GM23338 (cell line): ENCODE data around the gene GSTM1. TPM values are rescaled to one million over a fixed set of nuclear protein-coding genes. Genes with fewer than 3 reads are reported as not detected.

Experiments used
- ATAC-seq: fragments of 200-7000 bp; cut with Tn5 transposase; 3 replicates; pipeline ENCODE4 v1.9.1; 2020
- DNase-seq: peaks from one replicate; pipeline ENCODE4 v3.0.0-alpha.2; 2015; ENCODE audit warnings: low spot score
- H2AFZ ChIP-seq: fragments of 200-600 bp; sonication (generic); 2 replicates; pipeline ENCODE4 v1.8.0; 2016; ENCODE audit warnings: antibody characterized with exemption, mild to moderate bottlenecking, moderate library complexity
- H3F3A ChIP-seq: fragments of 200-600 bp; sonication (generic); replicated peaks from 2 replicates; pipeline ENCODE4 v1.8.0; 2017; ENCODE audit warnings: antibody characterized with exemption, mixed run types, low read depth
- H3K27ac ChIP-seq: fragments of 200-600 bp; sonication (generic); 2 replicates; pipeline ENCODE4 v1.6.1; 2016; ENCODE audit warnings: low read depth
- H3K27me3 ChIP-seq: fragments of 200-600 bp; sonication (generic); 2 replicates; pipeline ENCODE4 v1.8.0; 2016; ENCODE audit warnings: mild to moderate bottlenecking, mixed run types, moderate library complexity; ENCODE audit not compliant: insufficient read depth
- H3K36me3 ChIP-seq: fragments of 200-600 bp; sonication (generic); 2 replicates; pipeline ENCODE4 v1.8.0; 2016; ENCODE audit warnings: mild to moderate bottlenecking; ENCODE audit not compliant: insufficient read depth
- H3K4me1 ChIP-seq: fragments of 200-600 bp; sonication (generic); 2 replicates; pipeline ENCODE4 v1.8.0; 2016; ENCODE audit warnings: mild to moderate bottlenecking, moderate library complexity; ENCODE audit not compliant: insufficient read depth
- H3K4me2 ChIP-seq: fragments of 200-600 bp; sonication (generic); 2 replicates; pipeline ENCODE4 v1.7.1; 2017; ENCODE audit warnings: mixed run types
- H3K4me3 ChIP-seq: fragments of 200-600 bp; sonication (generic); 2 replicates; pipeline ENCODE4 v1.6.1; 2016; ENCODE audit warnings: mixed run types
- H3K79me2 ChIP-seq: fragments of 200-600 bp; sonication (generic); replicated peaks from 2 replicates; pipeline ENCODE4 v1.8.0; 2017; ENCODE audit warnings: mild to moderate bottlenecking; ENCODE audit not compliant: insufficient read depth
- H3K9me2 ChIP-seq: fragments of 200-600 bp; sonication (generic); 2 replicates; pipeline ENCODE4 v1.8.0; 2017; ENCODE audit not compliant: insufficient read depth
- H4K20me1 ChIP-seq: fragments of 200-600 bp; sonication (generic); replicated peaks from 2 replicates; pipeline ENCODE4 v1.8.0; 2017; ENCODE audit warnings: mild to moderate bottlenecking; ENCODE audit not compliant: insufficient read depth
- H3K27ac Mint-ChIP-seq: 2 replicates; pipeline ENCODE4 v1.8.0; 2020; ENCODE audit warnings: inconsistent platforms, mild to moderate bottlenecking, moderate library complexity, mixed read lengths
- H3K27me3 Mint-ChIP-seq: 3 replicates; pipeline ENCODE4 v1.8.0; 2022; ENCODE audit warnings: low read depth, mild to moderate bottlenecking, moderate library complexity, mixed read lengths, inconsistent platforms; ENCODE audit not compliant: insufficient read depth, poor library complexity
- H3K36me3 Mint-ChIP-seq: 3 replicates; pipeline ENCODE4 v1.8.0; 2021; ENCODE audit warnings: low read depth, mild to moderate bottlenecking, inconsistent platforms, moderate library complexity, mixed read lengths
- H3K4me1 Mint-ChIP-seq: 3 replicates; pipeline ENCODE4 v1.8.0; 2020; ENCODE audit warnings: mild to moderate bottlenecking, inconsistent platforms, mixed read lengths
- H3K4me3 Mint-ChIP-seq: 3 replicates; pipeline ENCODE4 v1.8.0; 2021; ENCODE audit warnings: moderate library complexity, mild to moderate bottlenecking, inconsistent platforms, mixed read lengths
- H3K9me3 Mint-ChIP-seq: 3 replicates; pipeline ENCODE4 v1.8.0; 2020; ENCODE audit warnings: moderate library complexity, mild to moderate bottlenecking, inconsistent platforms, mixed read lengths
- EZH2phosphoT487 ChIP-seq: fragments of 200-600 bp; sonication (generic); IDR thresholded peaks from one replicate; pipeline ENCODE4 v1.8.1; 2018; ENCODE audit warnings: antibody characterized with exemption; ENCODE audit not compliant: unreplicated experiment
- JUNB ChIP-seq: IDR thresholded peaks from one replicate; pipeline ENCODE4 v1.6.1; 2016; ENCODE audit warnings: antibody characterized with exemption; ENCODE audit not compliant: unreplicated experiment
- REST ChIP-seq: IDR thresholded peaks from one replicate; pipeline ENCODE4 v1.6.1; 2018; ENCODE audit warnings: antibody characterized with exemption; ENCODE audit not compliant: unreplicated experiment
- STAT1 ChIP-seq: IDR thresholded peaks from one replicate; pipeline ENCODE4 v1.6.1; 2016; ENCODE audit warnings: antibody characterized with exemption; ENCODE audit not compliant: unreplicated experiment
- ZNF331 ChIP-seq: fragments of 250-450 bp; sonication (Bioruptor Pico); IDR thresholded peaks from 2 replicates; pipeline ENCODE4 v1.5.0; 2020; ENCODE audit warnings: low read depth, mild to moderate bottlenecking, moderate library complexity
- ZNF462 ChIP-seq: fragments of 250-450 bp; sonication (Bioruptor Pico); IDR thresholded peaks from 2 replicates; pipeline ENCODE4 v1.5.0; 2020; ENCODE audit warnings: mild to moderate bottlenecking, moderate library complexity
- polyA plus RNA-seq: library from polyadenylated mRNA; unstranded; fragments of >200 nt; fragmentation: Nextera tagmentation; extraction: Ambion mirVana; gene quantifications from 2 replicates; pipeline ENCODE4 v1.2.1, GENCODE V29; 2016
- total RNA-seq: library from RNA; depleted of rRNA; stranded (reverse); fragments of >200 nt; shearing (Covaris generic); gene quantifications from 2 replicates; pipeline ENCODE4 v1.2.3, GENCODE V29; 2014
- TF ChIP-seq, protein P1 (sequence below): IDR thresholded peaks from 2 replicates; pipeline ENCODE4 v1.6.1; 2016; ENCODE audit warnings: antibody characterized with exemption

Gene GSTM1
- total and polyA plus RNA-seq, 2 experiments from 2014 or later, result not detected

- TF ChIP-seq, protein P1, sequence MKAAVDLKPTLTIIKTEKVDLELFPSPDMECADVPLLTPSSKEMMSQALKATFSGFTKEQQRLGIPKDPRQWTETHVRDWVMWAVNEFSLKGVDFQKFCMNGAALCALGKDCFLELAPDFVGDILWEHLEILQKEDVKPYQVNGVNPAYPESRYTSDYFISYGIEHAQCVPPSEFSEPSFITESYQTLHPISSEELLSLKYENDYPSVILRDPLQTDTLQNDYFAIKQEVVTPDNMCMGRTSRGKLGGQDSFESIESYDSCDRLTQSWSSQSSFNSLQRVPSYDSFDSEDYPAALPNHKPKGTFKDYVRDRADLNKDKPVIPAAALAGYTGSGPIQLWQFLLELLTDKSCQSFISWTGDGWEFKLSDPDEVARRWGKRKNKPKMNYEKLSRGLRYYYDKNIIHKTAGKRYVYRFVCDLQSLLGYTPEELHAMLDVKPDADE, result no peak
- TF ChIP-seq JUNB (no peak), ZNF462 (CRISPR knock-in tag) (no peak)
Measured at GRCh38 chr1:109713636-109714035, 26.0 kb downstream of the GSTM1 start (continued).

DNA sequence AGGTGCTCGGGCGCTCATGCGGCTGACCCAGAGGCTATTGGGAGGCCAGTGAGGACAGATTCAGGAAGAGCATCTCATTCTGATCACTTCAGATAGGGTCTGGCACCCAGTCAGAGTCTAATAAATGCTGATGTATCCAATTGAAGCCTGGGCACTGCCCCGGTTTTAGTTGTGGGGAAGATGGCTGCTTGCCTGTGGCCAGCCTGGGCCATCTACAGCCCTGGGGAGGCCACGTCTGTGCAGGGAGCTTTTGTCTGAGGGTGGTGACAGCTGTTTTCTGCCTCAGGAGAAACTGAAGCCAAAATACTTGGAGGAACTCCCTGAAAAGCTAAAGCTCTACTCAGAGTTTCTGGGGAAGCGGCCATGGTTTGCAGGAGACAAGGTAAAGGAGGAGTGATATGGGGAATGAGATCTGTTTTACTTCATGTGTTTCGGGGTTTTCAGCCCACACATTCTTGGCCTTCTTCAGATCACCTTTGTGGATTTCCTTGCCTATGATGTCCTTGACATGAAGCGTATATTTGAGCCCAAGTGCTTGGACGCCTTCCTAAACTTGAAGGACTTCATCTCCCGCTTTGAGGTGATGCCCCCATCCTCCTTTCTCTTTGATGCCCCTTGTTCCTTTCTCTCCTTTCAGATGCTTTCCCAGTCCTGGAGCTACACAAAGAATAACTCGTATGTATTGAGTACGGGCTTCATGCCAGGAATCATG is 27.2 kb downstream of the GSTM1 start:
- no peak overlapping the region for H3K4me3 ChIP-seq
- Mint-ChIP-seq H3K27me3 (peaks cover 3% of the 10 kb centered on the region), H3K4me1 (no peaks in the 10 kb centered on the region; the same call in 2 of the 3 replicates), H3K9me3 (no peaks in the 10 kb centered on the region; the same call in 2 of the 3 replicates), H3K27ac (no peak overlapping the region), H3K4me3 (no peak overlapping the region), H3K36me3 (no peaks in the 10 kb centered on the region)
- no peaks in the 10 kb centered on the region for H3K27me3 ChIP-seq
- no peak for DNase-seq
- no peaks in the 10 kb centered on the region for H3K9me2 ChIP-seq
- H3K4me1 ChIP-seq, result no peaks in the 10 kb centered on the region
- no peaks in the 10 kb centered on the region for H3K79me2 ChIP-seq
- H4K20me1 ChIP-seq, result no peaks in the 10 kb centered on the region
- no peak overlapping the region for H2AFZ ChIP-seq
- no peak overlapping the region for H3K4me2 ChIP-seq
- no peaks in the 10 kb centered on the region for H3F3A ChIP-seq
- no peak overlapping the region for H3K27ac ChIP-seq
- H3K36me3 ChIP-seq, result no peaks in the 10 kb centered on the region
- ATAC-seq, result no peak
- TF ChIP-seq REST, result no peak
- TF ChIP-seq ZNF331, result no peak
- no peak for TF ChIP-seq STAT1
- TF ChIP-seq EZH2phosphoT487, result no peak
